Erythroblast (primary cell): ENCODE data around the gene METTL24.

Experiments used
- GATA1 ChIP-seq: IDR thresholded peaks from 2 replicates; pipeline ENCODE4 v1.6.1; 2011; ENCODE audit warnings: low read depth, mild to moderate bottlenecking, control low read depth, low read length, moderate library complexity
- POLR2A ChIP-seq: IDR thresholded peaks from 2 replicates; pipeline ENCODE4 v1.6.1; 2011; ENCODE audit warnings: mild to moderate bottlenecking, low read length

- no peak for TF ChIP-seq POLR2A
- TF ChIP-seq GATA1 = no peak
These were observed 41.0 kb downstream of the METTL24 start for GRCh38 chr6:110317189-110317588.
